Right cardiac atrium (tissue), 5 donors: Measurements from ENCODE around the gene DHX36. TPM values are rescaled to one million over a fixed set of nuclear protein-coding genes. Genes with fewer than 3 reads are reported as not detected.

ENCODE experiments used
- ATAC-seq, 2 donors: fragments of 200-7000 bp; cut with Tn5 transposase; one replicate each; pipeline versions ENCODE4 v1.8.0 to v1.9.1; 2020; ENCODE audit warnings: moderate library complexity in 2 of 2, mild to moderate bottlenecking in 1 of 2
- DNase-seq, 3 donors: peaks; one replicate each; pipeline ENCODE4 v3.0.0-alpha.2; 2020
- H3K27ac ChIP-seq: one replicate; pipeline ENCODE4 v1.5.1; 2013; ENCODE audit warnings: mild to moderate bottlenecking, low read length, control low read depth, moderate library complexity
- H3K27me3 ChIP-seq: one replicate; pipeline ENCODE4 v1.6.1; 2013; ENCODE audit not compliant: control insufficient read depth, insufficient read depth
- H3K4me1 ChIP-seq: one replicate; pipeline ENCODE4 v1.6.1; 2013; ENCODE audit warnings: low read length; ENCODE audit not compliant: control insufficient read depth, insufficient read depth
- H3K4me3 ChIP-seq: one replicate; pipeline ENCODE4 v1.5.1; 2013; ENCODE audit warnings: low read length, control low read depth
- H3K9me3 ChIP-seq: one replicate; pipeline ENCODE4 v1.6.1; 2013; ENCODE audit warnings: low read length; ENCODE audit not compliant: control insufficient read depth
- WGBS: extraction: QIAGEN DNeasy Blood & Tissue Kit; methylation state at CpG from one replicate; pipeline ENCODE4 v1.1.7; 2013; 5-methylcytosine and 5-hydroxymethylcytosine counted together
- intact Hi-C, 4 donors: fragments of 100-400 bp; cut with DNase I; formaldehyde crosslinking; loops; one replicate each; pipeline versions ENCODE4 v1.11.0 to v1.14.0; 2022 to 2023
- polyA plus RNA-seq: library from polyadenylated mRNA; stranded (reverse); fragments of 200-250 nt; gene quantifications from one replicate; pipeline ENCODE4 v1.2.3, GENCODE V29; 2013
- total RNA-seq, 4 donors: library from RNA; stranded (reverse); fragmentation: NEBNext Ultra II Directional; extraction: Animal tissue kit (Norgen Biotek cat#: 25700); gene quantifications; one replicate each; pipeline ENCODE4 v1.2.1, GENCODE V29; 2021
- donor health status: healthy with polysubstance abuse.
- donor health status: DM: no; HTN: yes; CAD: no.
- donor health status: DM: no; HTN: no; CAD: no.
- donor health status: DM: no; HTN: yes; CAD: no; lungs with severe emphysema.
- donor health status: DM: yes; HTN: yes; CAD: no.

DHX36 gene
- total and polyA plus RNA-seq, 5 donors, result 31.6 to 57.3 (median 38.7) TPM

DNA sequence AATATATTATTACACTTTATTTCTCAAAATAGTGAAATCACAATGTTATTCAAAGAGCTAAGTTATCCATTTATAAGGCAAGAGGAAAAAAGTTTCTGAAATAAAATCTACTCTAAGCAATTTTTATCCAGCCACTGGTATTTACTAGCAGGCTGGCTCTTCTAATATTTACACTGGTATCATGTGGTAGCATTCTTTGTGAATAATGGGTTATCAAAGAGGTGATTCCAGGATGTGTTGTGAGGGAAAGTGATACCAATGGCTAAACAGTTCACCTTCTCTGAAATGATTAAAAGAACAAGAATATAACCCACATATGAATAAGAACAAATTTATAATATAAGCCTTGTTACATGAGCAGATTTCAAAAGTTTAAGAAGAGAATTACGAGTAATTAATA lies 44.1 kb downstream of the DHX36 start:
- WGBS, result 97% methylated on average over 1 of the region's 1 CpG
- Histone ChIP-seq H3K4me3 (no peak overlapping the region), H3K9me3 (no peaks in the 10 kb centered on the region), H3K27me3 (no peaks in the 10 kb centered on the region), H3K27ac (no peak overlapping the region), H3K4me1 (no peaks in the 10 kb centered on the region)
- ATAC-seq (no peak), DNase-seq (no peak)
- intact Hi-C loops, result no loop called here

DNA sequence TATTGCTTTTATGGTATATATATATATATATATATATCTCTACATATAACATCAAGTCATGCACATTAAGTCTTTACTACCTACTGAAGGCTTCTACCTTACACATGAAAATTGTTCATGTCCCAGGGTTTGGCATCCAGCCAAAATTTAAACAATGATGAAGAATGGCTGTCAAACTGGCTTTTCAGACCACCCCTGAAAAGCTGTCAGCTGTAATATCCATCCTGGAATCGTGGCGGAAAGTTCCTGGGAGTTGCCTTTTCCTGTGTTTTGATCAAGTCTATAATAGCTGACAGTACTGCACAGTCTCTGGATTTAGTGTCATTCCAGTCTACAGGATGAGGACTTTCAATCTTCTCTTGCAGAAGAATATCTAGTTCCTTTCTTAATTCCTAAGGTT lies 48.3 kb downstream of the DHX36 start:
- WGBS, result 57% methylated on average over 2 of the region's 2 CpGs
- Histone ChIP-seq H3K4me3 (no peak overlapping the region), H3K4me1 (no peaks in the 10 kb centered on the region), H3K9me3 (no peaks in the 10 kb centered on the region), H3K27me3 (no peaks in the 10 kb centered on the region), H3K27ac (no peak overlapping the region)
- intact Hi-C loops, result no loop called here
- ATAC-seq, result peak in 1 of 2 donors; percentile 61
- no peak for DNase-seq

DNA sequence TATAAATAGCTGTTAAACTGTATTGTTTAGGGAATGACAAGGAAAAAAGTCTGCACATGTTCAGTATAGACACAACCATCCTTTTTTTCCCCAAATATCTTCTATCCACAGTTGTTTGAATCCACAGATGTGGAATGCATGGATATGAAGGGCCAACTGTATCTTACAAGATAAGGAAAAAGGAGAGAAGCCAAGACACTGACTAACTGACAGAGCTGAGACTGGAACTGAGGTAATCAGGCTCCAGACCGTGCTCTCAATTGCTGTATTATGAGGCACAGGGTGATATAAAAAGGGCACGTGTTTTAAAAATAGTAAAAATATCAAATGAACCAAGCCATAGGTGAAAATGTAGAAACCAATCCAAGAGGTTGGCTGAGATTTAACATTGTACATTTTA lies 49.0 kb downstream of the DHX36 start:
- Histone ChIP-seq H3K27me3 (no peaks in the 10 kb centered on the region), H3K4me1 (no peaks in the 10 kb centered on the region), H3K27ac (no peak overlapping the region), H3K4me3 (no peak overlapping the region), H3K9me3 (no peaks in the 10 kb centered on the region)
- intact Hi-C loops, result no loop called here
- 29% methylated on average over 2 of the region's 2 CpGs for WGBS
- ATAC-seq (peak; percentile 72 to 75), DNase-seq (no peak)

DNA sequence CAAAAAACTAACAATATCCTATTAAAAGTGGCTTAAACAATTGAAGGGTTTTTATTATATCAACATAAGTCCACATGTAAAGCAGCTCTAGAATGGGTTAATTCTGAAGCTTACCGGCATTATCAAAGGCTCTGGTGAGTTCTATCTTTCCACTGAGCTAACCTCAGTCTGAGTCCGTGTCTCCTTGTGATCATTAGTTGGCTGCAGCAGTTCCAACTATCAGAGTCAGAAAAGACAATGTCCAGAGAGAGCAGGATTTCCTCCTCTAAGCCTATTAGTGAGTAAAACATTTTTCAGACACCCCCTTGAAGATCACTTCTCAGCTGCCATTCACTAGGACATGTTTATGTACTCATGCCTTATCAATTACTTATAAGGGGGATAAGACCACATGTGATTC lies 49.9 kb downstream of the DHX36 start:
- H3K27ac ChIP-seq, result no peak overlapping the region
- DNase-seq (no peak), ATAC-seq (peak; percentile 37 to 67)
- no peaks in the 10 kb centered on the region for H3K27me3 ChIP-seq
- no peaks in the 10 kb centered on the region for H3K9me3 ChIP-seq
- no peaks in the 10 kb centered on the region for H3K4me1 ChIP-seq
- H3K4me3 ChIP-seq, result no peak overlapping the region
- 12% methylated on average over 2 of the region's 2 CpGs for WGBS
- intact Hi-C loops, result no loop called here

DNA sequence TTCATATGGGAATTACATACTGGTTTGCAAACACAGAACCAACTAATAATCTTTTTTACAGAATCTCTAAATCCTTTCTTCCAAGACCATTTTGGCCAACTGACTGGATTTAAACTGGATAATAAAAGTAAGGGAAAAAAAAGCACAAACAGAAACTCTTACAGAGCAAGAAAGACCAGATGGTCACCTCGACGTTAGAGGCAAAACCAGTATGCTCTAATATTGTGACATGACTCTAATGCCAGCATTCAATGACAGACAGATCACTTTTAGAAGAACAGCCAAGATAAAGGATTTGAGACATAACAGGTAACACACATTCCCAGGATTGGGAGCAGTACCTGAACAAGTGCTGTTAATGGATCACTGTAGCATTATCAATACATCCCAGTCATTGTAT lies 50.9 kb downstream of the DHX36 start:
- DNase-seq, result no peak
- H3K27ac ChIP-seq, result no peak overlapping the region
- H3K27me3 ChIP-seq, result no peaks in the 10 kb centered on the region
- 60% methylated on average over 2 of the region's 2 CpGs for WGBS
- no peaks in the 10 kb centered on the region for H3K9me3 ChIP-seq
- H3K4me3 ChIP-seq, result no peak overlapping the region
- ATAC-seq, result no peak
- intact Hi-C loops, result no loop called here
- no peaks in the 10 kb centered on the region for H3K4me1 ChIP-seq

DNA sequence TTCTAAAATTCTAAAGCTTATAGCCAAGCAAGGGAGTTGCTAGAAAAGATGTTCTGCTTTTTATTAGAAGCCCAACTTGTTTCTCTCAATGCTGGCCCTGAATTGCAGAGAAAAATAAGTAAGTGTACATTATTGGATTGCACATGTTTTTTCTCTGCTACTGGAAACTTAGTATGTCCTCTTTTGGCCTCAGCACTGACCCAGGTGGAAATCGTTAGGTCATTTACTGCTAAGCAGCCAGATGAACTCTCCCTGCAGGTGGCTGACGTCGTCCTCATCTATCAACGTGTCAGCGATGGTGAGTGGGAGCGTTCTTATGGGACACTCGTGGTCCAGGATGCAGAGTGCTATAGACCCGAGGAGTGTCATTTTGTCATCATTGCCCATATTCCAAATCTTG lies 69.8 kb downstream of the DHX36 start:
- Histone ChIP-seq H3K9me3 (peaks cover 2% of the 10 kb centered on the region), H3K4me3 (no peak overlapping the region), H3K4me1 (no peaks in the 10 kb centered on the region), H3K27ac (no peak overlapping the region), H3K27me3 (no peaks in the 10 kb centered on the region)
- WGBS, result 70% methylated on average over 8 of the region's 8 CpGs
- no peak for ATAC-seq
- intact Hi-C loops, result loop anchor here in 1 of 4 donors (10.0 kb wide), 2 partner anchors 130 to 160 kb away; partner anchors contain the start of gene ARHGEF26
- no peak for DNase-seq

DNA sequence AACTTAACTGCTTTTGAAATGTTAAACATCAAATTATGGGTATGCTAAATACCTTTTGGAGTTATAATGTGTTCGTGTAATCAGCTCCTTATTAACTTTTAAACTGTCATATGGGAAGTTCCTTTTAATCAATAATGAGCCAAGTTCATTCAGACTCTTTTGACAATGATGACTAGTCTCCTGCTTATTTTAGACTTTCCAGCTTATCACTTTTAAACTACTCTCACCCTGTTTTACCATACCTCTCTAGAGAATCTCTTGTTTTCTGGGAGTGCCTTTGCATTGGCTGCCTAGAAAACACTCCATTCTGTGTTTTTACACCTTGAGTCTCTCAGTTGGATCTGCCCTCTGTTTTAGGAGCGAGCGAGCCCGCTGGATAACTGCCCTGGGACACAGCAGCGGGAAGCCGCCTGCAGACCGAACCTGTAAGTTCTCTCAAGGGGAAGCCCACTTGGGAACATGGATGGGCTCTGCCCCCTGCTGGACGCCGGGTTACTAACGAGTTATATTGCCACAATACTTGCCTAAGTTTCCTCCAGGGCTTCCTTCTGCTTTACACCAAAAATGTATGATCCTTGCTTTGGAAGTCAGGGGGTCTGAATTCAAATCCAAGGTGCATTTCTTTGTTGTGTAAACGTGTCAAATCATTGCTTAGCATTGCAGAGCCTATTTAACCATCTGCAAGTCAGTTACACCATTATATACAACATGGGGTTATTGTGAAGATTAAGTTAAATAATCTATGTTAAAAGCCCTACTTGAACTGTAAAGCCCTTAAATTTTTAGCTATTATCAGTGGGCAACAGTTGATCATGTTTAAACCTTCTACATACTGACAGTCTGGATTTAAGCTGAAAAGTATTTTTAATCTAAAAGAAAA lies 71.3 kb downstream of the DHX36 start:
- no peaks in the 10 kb centered on the region for H3K27me3 ChIP-seq
- 6% methylated on average over 11 of the region's 11 CpGs for WGBS
- ATAC-seq, result peak; percentile 93 to 95
- H3K27ac ChIP-seq, result no peak overlapping the region
- H3K4me3 ChIP-seq, result no peak overlapping the region
- peaks cover 2% of the 10 kb centered on the region for H3K9me3 ChIP-seq
- peak; percentile 92 to 97 (median 95) for DNase-seq
- H3K4me1 ChIP-seq, result no peaks in the 10 kb centered on the region
- intact Hi-C loops, result loop anchor here in 1 of 4 donors (10.0 kb wide), 2 partner anchors 128 to 158 kb away; partner anchors contain the start of gene ARHGEF26

DNA sequence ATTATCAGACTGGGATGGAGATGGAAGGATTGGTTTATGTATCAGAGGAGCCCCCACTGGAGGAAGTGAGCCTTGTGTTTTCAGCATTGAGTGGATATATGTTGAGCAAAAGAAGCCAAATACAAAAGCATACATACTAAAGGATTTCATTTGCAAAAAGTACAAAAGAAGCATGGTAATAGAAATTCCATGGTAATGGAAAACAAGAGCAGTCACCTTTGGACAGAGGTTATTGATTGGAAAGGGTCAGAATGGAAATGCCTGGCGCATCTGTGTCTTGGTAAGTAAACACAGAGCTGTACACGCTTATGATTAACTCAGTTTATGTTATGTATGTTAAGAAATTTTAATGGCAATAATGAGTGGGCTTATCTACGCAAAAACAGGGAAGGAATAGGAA lies 72.7 kb downstream of the DHX36 start:
- Histone ChIP-seq H3K27ac (no peak overlapping the region), H3K4me3 (no peak overlapping the region), H3K27me3 (no peaks in the 10 kb centered on the region), H3K9me3 (peaks cover 2% of the 10 kb centered on the region), H3K4me1 (no peaks in the 10 kb centered on the region)
- ATAC-seq (no peak), DNase-seq (no peak)
- WGBS, result 94% methylated on average over 3 of the region's 3 CpGs
- intact Hi-C loops, result loop anchor here in 1 of 4 donors (10.0 kb wide), 2 partner anchors 127 to 157 kb away; partner anchors contain the start of gene ARHGEF26

DNA sequence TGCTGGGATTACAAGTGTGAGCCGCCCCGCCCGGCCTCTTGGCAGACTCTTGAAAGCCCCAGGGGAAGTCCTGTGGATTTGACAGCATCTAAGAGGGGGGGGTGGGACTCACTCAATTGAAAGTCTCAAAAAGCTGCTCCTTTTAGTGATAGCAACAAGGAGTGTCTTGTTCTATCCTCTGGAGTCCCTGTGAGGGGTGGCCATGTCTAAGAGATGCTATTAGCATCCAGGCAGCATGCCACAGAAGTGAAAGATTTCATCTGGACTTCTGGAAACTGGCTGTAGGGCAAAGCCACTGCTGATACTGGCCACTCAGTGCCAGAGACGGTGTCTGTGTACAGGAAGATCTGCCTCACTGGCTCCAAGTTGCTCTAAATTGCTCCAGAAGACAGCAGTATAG lies 74.0 kb downstream of the DHX36 start:
- intact Hi-C loops, result loop anchor here in 1 of 4 donors (10.0 kb wide), 2 partner anchors 125 to 155 kb away; partner anchors contain the start of gene ARHGEF26
- no peaks in the 10 kb centered on the region for H3K4me1 ChIP-seq
- no peaks in the 10 kb centered on the region for H3K27me3 ChIP-seq
- DNase-seq (peak in 1 of 3 donors; percentile 40), ATAC-seq (no peak)
- peaks cover 2% of the 10 kb centered on the region for H3K9me3 ChIP-seq
- H3K27ac ChIP-seq, result no peak overlapping the region
- H3K4me3 ChIP-seq, result no peak overlapping the region
- WGBS, result 88% methylated on average over 4 of the region's 4 CpGs

DNA sequence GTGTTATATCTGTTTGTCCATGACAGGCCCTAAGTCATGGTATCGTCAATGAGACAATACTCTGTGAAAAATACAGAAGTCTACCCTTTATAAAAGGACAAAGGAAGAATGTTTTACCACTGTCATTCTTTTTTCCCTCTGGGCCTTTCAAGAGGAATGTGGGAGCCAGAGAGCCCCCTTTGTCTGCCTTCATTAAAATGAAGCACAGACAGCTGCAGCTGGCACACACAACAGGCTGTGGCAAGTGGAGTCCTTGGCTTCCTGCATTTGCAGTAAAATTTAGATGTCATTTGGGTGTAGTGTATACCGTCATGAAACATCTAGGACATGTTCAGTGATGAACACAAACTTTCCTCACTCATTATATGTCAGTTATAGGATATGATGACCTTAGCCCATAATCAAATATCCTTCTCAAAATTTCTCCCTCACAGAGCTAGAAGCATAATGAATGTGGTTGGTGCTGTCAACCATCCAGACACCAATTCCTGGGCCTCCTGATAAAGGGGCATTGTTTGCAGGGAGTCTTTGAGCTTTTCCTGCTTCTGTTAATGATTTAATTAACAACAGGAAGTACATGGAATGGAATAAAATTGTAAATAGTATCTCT lies 76.4 kb downstream of the DHX36 start:
- Histone ChIP-seq H3K4me3 (no peak overlapping the region), H3K4me1 (no peaks in the 10 kb centered on the region), H3K27ac (no peak overlapping the region), H3K27me3 (no peaks in the 10 kb centered on the region), H3K9me3 (no peaks in the 10 kb centered on the region)
- WGBS, result 78% methylated on average over 2 of the region's 2 CpGs
- DNase-seq (no peak), ATAC-seq (no peak)
- intact Hi-C loops, result loop anchor here in 2 of 4 donors (5.0 to 10.0 kb wide), 2 partner anchors 123 to 146 kb away; partner anchors contain the start of gene ARHGEF26 (in 1 of the 2)

DNA sequence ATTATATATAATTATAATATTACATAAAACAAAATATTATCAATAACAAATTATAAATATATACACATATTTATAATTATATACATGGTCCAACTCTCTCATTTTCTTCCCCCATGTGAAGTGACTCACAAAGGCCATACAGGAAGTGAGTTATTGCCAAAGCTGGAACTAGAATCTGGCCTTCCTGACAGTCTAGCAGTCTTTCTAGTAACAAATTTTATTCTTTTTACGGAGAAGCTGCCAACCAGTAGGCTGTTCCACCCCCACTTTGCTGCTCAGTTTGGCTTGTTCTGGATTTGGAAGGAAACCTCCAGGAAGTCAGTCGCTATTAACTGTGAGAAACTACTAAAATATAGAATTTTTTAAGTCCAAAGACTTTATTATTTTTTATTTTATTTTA lies 79.6 kb downstream of the DHX36 start:
- no peaks in the 10 kb centered on the region for H3K27me3 ChIP-seq
- 51% methylated on average over 2 of the region's 2 CpGs for WGBS
- no peaks in the 10 kb centered on the region for H3K9me3 ChIP-seq
- ATAC-seq, result peak; percentile 47 to 52
- H3K4me3 ChIP-seq, result no peak overlapping the region
- DNase-seq, result no peak
- intact Hi-C loops, result loop anchor here in 2 of 4 donors (5.0 to 10.0 kb wide), 2 partner anchors 120 to 142 kb away; partner anchors contain the start of gene ARHGEF26 (in 1 of the 2)
- no peak overlapping the region for H3K27ac ChIP-seq
- no peaks in the 10 kb centered on the region for H3K4me1 ChIP-seq
